Trophoblast cell (in vitro differentiated cells and primary cell): Measurements from ENCODE around the gene IGFBP3.
"Not testable (repeated sequence)": the region's sequence is repeated elsewhere in the genome, so short reads cannot be mapped to it uniquely, and the experiment has no call there.

ENCODE experiments used
- DNase-seq, 2 donors: peaks; one replicate each; pipeline ENCODE4 v3.0.0-alpha.2; 2016
- H2AFZ ChIP-seq: 2 replicates; pipeline ENCODE4 v1.6.1; 2013; ENCODE audit warnings: low read length, moderate library complexity, mild to moderate bottlenecking; ENCODE audit not compliant: insufficient read depth, poor library complexity
- H2AK5ac ChIP-seq: 2 replicates; pipeline ENCODE4 v1.6.1; 2013; ENCODE audit warnings: mild to moderate bottlenecking, low read length
- H2BK120ac ChIP-seq: 2 replicates; pipeline ENCODE4 v1.6.1; 2013; ENCODE audit warnings: low read length, mild to moderate bottlenecking, moderate library complexity; ENCODE audit not compliant: insufficient read depth, poor library complexity
- H2BK12ac ChIP-seq: 2 replicates; pipeline ENCODE4 v1.6.1; 2013; ENCODE audit warnings: mild to moderate bottlenecking, low read length, moderate library complexity
- H2BK5ac ChIP-seq: 2 replicates; pipeline ENCODE4 v1.6.1; 2013; ENCODE audit warnings: low read length, low read depth, moderate library complexity, mild to moderate bottlenecking; ENCODE audit not compliant: poor library complexity
- H3K14ac ChIP-seq: 2 replicates; pipeline ENCODE4 v1.6.1; 2013; ENCODE audit warnings: mild to moderate bottlenecking, low read length
- H3K18ac ChIP-seq: 2 replicates; pipeline ENCODE4 v1.6.1; 2013; ENCODE audit warnings: mild to moderate bottlenecking, low read length
- H3K23ac ChIP-seq: 2 replicates; pipeline ENCODE4 v1.6.1; 2013; ENCODE audit warnings: low read length
- H3K27ac ChIP-seq: 2 replicates; pipeline ENCODE4 v1.5.1; 2013; ENCODE audit warnings: low read depth, mild to moderate bottlenecking, inconsistent platforms, low read length, moderate library complexity
- H3K27me3 ChIP-seq: 2 replicates; pipeline ENCODE4 v1.6.1; 2013; ENCODE audit warnings: inconsistent platforms, mild to moderate bottlenecking, low read length, moderate library complexity; ENCODE audit not compliant: insufficient read depth
- H3K36me3 ChIP-seq, 2 experiments: 1 replicate in 1 of 2; 2 replicates in 1 of 2; pipeline ENCODE4 v1.6.1; 2013; ENCODE audit warnings: low read length in 2 of 2, mild to moderate bottlenecking in 2 of 2, moderate library complexity in 1 of 2; ENCODE audit not compliant: insufficient read depth in 2 of 2, control insufficient read depth in 1 of 2
- H3K4ac ChIP-seq: 2 replicates; pipeline ENCODE4 v1.6.1; 2013; ENCODE audit warnings: low read depth, mild to moderate bottlenecking, low read length, moderate library complexity
- H3K4me1 ChIP-seq, 2 experiments: 1 replicate in 1 of 2; 2 replicates in 1 of 2; pipeline ENCODE4 v1.6.1; 2013; ENCODE audit warnings: low read length in 2 of 2, mild to moderate bottlenecking in 2 of 2, moderate library complexity in 1 of 2; ENCODE audit not compliant: insufficient read depth in 2 of 2, control insufficient read depth in 1 of 2
- H3K4me2 ChIP-seq: 2 replicates; pipeline ENCODE4 v1.6.1; 2013; ENCODE audit warnings: inconsistent platforms, mild to moderate bottlenecking, low read length, moderate library complexity
- H3K4me3 ChIP-seq: 2 replicates; pipeline ENCODE4 v1.5.1; 2013; ENCODE audit warnings: mild to moderate bottlenecking, low read depth, low read length, inconsistent platforms
- H3K79me1 ChIP-seq: one replicate; pipeline ENCODE4 v1.6.1; 2013; ENCODE audit warnings: low read length
- H3K79me2 ChIP-seq: 2 replicates; pipeline ENCODE4 v1.6.1; 2013; ENCODE audit warnings: low read length, mild to moderate bottlenecking; ENCODE audit not compliant: control insufficient read depth, insufficient read depth, poor library complexity
- H3K9ac ChIP-seq: 2 replicates; pipeline ENCODE4 v1.6.1; 2013; ENCODE audit warnings: mild to moderate bottlenecking, low read length
- H3K9me3 ChIP-seq: 2 replicates; pipeline ENCODE4 v1.6.1; 2013; ENCODE audit warnings: low read depth, mild to moderate bottlenecking, control low read depth, inconsistent platforms, low read length; ENCODE audit not compliant: insufficient read depth
- H4K12ac ChIP-seq: 2 replicates; pipeline ENCODE4 v1.6.1; 2013; ENCODE audit warnings: low read depth, mild to moderate bottlenecking, low read length, moderate library complexity
- H4K8ac ChIP-seq: 2 replicates; pipeline ENCODE4 v1.6.1; 2013; ENCODE audit warnings: low read depth, mild to moderate bottlenecking, low read length, moderate library complexity
- H4K91ac ChIP-seq: one replicate; pipeline ENCODE4 v1.6.1; 2013; ENCODE audit warnings: low read depth, mild to moderate bottlenecking, low read length, moderate library complexity
- WGBS: extraction: QIAGEN DNeasy Blood & Tissue Kit; methylation state at CpG from one replicate; pipeline ENCODE4 v1.1.7; 2013; ENCODE audit warnings: missing lambda C conversion rate; ENCODE audit not compliant: insufficient read length, insufficient coverage; ENCODE audit errors: extremely low coverage; 5-methylcytosine and 5-hydroxymethylcytosine counted together

IGFBP3 gene

GRCh38 chr7:45940237-45940781, 19.2 kb upstream of the IGFBP3 start:
- H3K23ac ChIP-seq, H3K36me3 ChIP-seq, H3K9me3 ChIP-seq, H2BK120ac ChIP-seq, H3K4me3 ChIP-seq, H2BK5ac ChIP-seq, H4K12ac ChIP-seq, H3K18ac ChIP-seq, H2BK12ac ChIP-seq, H3K79me2 ChIP-seq, H3K27me3 ChIP-seq, H3K4me2 ChIP-seq, DNase-seq, H3K9ac ChIP-seq, H3K14ac ChIP-seq, H3K4ac ChIP-seq, H4K8ac ChIP-seq, H2AFZ ChIP-seq, H3K27ac ChIP-seq, H2AK5ac ChIP-seq: not testable (repeated sequence)
- H3K79me1 ChIP-seq, result peaks cover 10% of the 10 kb centered on the region
- WGBS, result no CpG with 5 or more reads among the region's 14 CpGs
- H4K91ac ChIP-seq, result peak overlapping the region; percentile 41
- peaks cover 10 to 12% of the 10 kb centered on the region in 2 experiments for H3K4me1 ChIP-seq

GRCh38 chr7:45939574-45939973, 18.5 kb upstream of the IGFBP3 start:
- Histone ChIP-seq H4K91ac (no peak overlapping the region), H3K79me2 (no peaks in the 10 kb centered on the region), H3K4ac (no peak overlapping the region), H3K79me1 (peaks cover 10% of the 10 kb centered on the region), H3K27ac (no peak overlapping the region), H2BK12ac (peak overlapping the region; percentile 5), H2AFZ (no peak overlapping the region), H3K36me3 (no peaks in the 10 kb centered on the region), H2BK120ac (no peak overlapping the region), H3K4me2 (no peak overlapping the region), H3K18ac (no peak overlapping the region), H3K4me1 (peaks cover 10 to 12% of the 10 kb centered on the region in 2 experiments), H3K23ac (no peak overlapping the region), H3K9me3 (peaks cover 3% of the 10 kb centered on the region), H4K8ac (no peak overlapping the region), H2AK5ac (no peak overlapping the region), H3K4me3 (no peak overlapping the region), H3K14ac (no peak overlapping the region), H3K9ac (no peak overlapping the region), H2BK5ac (no peak overlapping the region), H4K12ac (no peak overlapping the region), H3K27me3 (no peaks in the 10 kb centered on the region)
- no CpG with 5 or more reads among the region's 11 CpGs for WGBS
- DNase-seq, result no peak

DNA sequence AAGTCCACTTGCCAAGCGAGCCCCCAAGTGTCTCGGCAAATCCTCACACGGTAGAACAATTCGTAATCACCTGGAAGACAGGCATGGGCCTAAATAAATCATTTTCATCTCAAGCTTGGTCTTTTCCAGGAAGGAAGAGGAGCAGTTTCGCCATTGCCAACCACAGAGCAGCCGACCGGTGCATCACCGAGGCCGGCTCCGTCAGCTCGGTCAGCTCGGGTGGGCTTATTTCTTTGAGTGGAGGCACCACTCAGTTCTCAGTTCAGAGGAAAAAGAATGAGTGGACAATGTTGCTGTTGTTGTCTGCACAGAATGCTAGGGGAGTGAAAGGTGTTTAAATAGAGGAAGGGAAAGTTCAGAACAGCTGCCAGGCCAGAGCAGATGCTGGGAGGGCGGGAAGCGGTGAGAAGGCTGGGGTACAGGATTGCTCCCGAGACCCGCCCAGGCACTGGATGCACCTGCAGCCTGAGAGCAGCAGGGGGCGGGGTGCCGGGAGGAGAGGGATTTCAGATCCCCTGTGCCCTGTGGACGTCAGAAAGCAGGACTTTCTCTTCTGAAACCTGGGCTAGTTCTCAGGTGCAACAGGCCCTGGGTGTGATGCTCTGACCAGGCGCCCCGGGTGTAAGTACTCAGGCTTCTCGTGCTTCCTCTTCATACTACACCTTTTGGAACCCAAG, 17.7 kb upstream of the IGFBP3 start:
- no peaks in the 10 kb centered on the region for H3K79me2 ChIP-seq
- peak overlapping the region; percentile 4 for H2BK120ac ChIP-seq
- no peak overlapping the region for H4K12ac ChIP-seq
- peak overlapping the region; percentile 40 for H4K91ac ChIP-seq
- H3K9ac ChIP-seq, result no peak overlapping the region
- no peak overlapping the region for H3K27ac ChIP-seq
- DNase-seq, result no peak
- no peak overlapping the region for H3K14ac ChIP-seq
- no peaks in the 10 kb centered on the region for H3K27me3 ChIP-seq
- H2AFZ ChIP-seq, result no peak overlapping the region
- H3K18ac ChIP-seq, result no peak overlapping the region
- no peak overlapping the region for H3K4me3 ChIP-seq
- H3K79me1 ChIP-seq, result peaks cover 10% of the 10 kb centered on the region
- H3K23ac ChIP-seq, result no peak overlapping the region
- H3K36me3 ChIP-seq, result no peaks in the 10 kb centered on the region
- H3K4ac ChIP-seq, result no peak overlapping the region
- no CpG with 5 or more reads among the region's 22 CpGs for WGBS
- H3K4me1 ChIP-seq, result peaks cover 10 to 12% of the 10 kb centered on the region in 2 experiments
- no peak overlapping the region for H2BK5ac ChIP-seq
- peaks cover 3% of the 10 kb centered on the region for H3K9me3 ChIP-seq
- H2BK12ac ChIP-seq, result peak overlapping the region; percentile 23
- peak overlapping the region; percentile 3 for H4K8ac ChIP-seq
- H2AK5ac ChIP-seq, result no peak overlapping the region
- H3K4me2 ChIP-seq, result no peak overlapping the region

GRCh38 chr7:45937862-45938261, 16.8 kb upstream of the IGFBP3 start:
- H3K27me3 ChIP-seq, result no peaks in the 10 kb centered on the region
- H3K27ac ChIP-seq, result no peak overlapping the region
- 100% methylated on average over 2 of the region's 2 CpGs for WGBS
- peaks cover 3% of the 10 kb centered on the region for H3K9me3 ChIP-seq
- peak overlapping the region; percentile 71 for H3K18ac ChIP-seq
- H2AK5ac ChIP-seq, result peak overlapping the region; percentile 57
- H2BK12ac ChIP-seq, result peak overlapping the region; percentile 55
- no peak overlapping the region for H3K4me2 ChIP-seq
- H3K36me3 ChIP-seq, result no peaks in the 10 kb centered on the region
- peaks cover 10% of the 10 kb centered on the region for H3K79me1 ChIP-seq
- H3K9ac ChIP-seq, result no peak overlapping the region
- H3K4me3 ChIP-seq, result peak overlapping the region; percentile 34
- no peaks in the 10 kb centered on the region for H3K79me2 ChIP-seq
- no peak overlapping the region for H2AFZ ChIP-seq
- H4K12ac ChIP-seq, result no peak overlapping the region
- peak overlapping the region; percentile 5 for H3K14ac ChIP-seq
- H3K23ac ChIP-seq, result peak overlapping the region; percentile 56
- H4K91ac ChIP-seq, result peak overlapping the region; percentile 44
- H2BK5ac ChIP-seq, result peak overlapping the region; percentile 10
- no peak overlapping the region for H3K4ac ChIP-seq
- DNase-seq, result no peak
- H2BK120ac ChIP-seq, result peak overlapping the region; percentile 1
- H3K4me1 ChIP-seq, result peaks cover 10 to 12% of the 10 kb centered on the region in 2 experiments
- H4K8ac ChIP-seq, result peak overlapping the region; percentile 39
